T1000 (cell line): ENCODE results near the gene KIAA1191.
"Not testable (repeated sequence)": the region's sequence is repeated elsewhere in the genome, so short reads cannot be mapped to it uniquely, and the experiment has no call there.

Experiments used
- DNase-seq: peaks from one replicate; lab custom pipeline; 2025; ENCODE audit warnings: mixed read lengths; lab: John Stamatoyannopoulos, UW

The KIAA1191 gene, protein sequence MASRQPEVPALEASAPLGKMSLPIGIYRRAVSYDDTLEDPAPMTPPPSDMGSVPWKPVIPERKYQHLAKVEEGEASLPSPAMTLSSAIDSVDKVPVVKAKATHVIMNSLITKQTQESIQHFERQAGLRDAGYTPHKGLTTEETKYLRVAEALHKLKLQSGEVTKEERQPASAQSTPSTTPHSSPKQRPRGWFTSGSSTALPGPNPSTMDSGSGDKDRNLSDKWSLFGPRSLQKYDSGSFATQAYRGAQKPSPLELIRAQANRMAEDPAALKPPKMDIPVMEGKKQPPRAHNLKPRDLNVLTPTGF

GRCh38 chr5:176361437-176362232, at the start of gene KIAA1191:
KIAA1191 (minus strand) TSS chr5:176361764; CDS start chr5:176359508, 2,256 bp downstream.
- peak; percentile 82 for DNase-seq

GRCh38 chr5:176410486-176411180, 49.1 kb upstream of the KIAA1191 start:
- no peak for DNase-seq

GRCh38 chr5:176409765-176410164, 48.2 kb upstream of the KIAA1191 start:
- no peak for DNase-seq

- DNase-seq = no peak
Observed at GRCh38 chr5:176408590-176408989, 47.0 kb upstream of the KIAA1191 start.

DNA sequence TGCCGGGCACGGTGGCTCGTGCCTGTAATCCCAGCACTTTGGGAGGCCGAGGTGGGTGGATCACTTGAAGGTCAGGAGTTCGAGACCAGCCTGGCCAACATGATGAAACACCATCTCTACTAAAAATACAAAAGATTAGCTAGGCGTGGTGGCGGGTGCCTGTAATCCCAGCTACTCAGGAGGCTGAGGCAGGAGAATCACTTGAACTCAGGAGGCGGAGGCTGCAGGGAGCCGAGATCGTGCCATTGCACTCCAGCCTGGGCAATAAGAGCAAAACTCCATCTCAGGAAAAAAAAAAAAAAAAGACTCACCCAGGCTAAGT, 46.6 kb upstream of the KIAA1191 start:
- not testable (repeated sequence) for DNase-seq

DNA sequence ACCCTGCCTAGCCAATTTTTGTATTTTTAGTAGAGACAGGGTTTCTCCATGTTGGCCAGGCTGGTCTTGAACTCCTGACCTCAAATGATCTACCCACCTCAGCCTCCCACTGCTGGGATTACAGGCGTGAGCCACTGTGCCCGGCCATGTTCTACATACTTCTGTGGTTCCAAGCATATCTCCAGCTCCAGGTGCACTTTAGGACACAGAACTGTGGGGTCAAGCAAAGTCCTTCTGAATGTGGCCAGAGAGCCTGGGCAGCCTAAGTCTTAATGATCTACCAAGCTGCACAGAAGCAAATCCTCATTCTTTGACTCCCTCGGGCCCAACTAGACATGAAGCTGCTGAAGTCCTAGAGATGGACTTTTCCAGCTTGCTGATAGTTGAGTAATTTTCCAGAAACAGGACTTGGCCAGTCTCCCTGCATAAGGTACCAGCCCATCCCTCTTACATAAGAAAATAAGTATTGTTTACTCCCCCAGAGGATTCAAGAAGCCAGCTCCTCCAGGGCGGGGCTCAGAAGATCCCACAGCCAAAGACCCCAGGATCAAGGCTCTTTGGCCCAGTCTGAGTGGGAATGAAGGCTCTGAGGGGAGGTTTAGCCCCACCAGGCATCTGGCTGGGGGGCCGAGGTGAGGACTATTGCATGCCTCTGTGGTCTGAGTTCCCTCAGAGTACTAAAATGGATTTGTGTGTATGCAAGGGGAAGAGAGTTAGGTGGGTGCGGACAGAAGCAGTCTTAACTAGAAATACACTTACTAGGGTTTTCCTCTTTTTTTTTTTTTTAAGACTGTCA, 46.1 kb upstream of the KIAA1191 start:
- no peak for DNase-seq

- DNase-seq = no peak
Observed at GRCh38 chr5:176406436-176407052, 45.0 kb upstream of the KIAA1191 start.

DNA sequence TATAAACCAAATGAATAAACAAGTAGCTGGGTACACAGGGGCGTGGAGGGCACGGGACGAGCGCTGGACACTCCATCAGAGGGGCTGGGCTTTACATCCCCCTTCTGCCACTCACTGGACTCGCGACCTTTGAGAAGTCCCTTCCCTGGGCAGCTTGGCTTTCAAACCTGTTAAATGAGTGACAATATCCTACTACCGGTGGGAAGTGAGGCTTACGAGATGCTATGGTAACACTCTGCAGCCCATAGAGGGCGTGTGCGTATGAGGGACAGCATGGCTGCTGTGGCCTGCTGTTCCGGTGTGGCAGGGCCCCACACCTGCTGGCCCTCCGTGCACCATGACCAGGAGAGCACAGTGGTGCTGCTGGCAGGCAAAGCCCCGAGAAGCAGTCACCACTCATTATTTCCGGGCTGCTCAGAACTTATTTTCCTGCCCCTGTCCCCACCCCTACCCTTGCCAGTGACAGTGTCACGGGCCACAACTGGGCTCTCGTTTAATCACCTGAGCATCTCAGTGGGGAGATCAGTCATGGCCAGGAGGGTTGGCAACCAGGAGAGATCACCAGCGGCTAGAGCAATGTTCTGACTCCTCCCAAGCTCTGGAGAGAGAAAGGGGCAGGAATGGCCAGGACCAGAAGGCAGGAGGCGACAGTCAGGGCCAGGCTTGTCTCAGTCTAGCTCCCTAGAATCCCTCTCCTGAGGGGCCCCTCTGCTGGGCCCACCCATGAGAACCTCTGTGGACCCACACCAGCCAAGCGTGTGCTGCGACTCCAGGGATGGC, 44.3 kb upstream of the KIAA1191 start:
- no peak for DNase-seq

DNA sequence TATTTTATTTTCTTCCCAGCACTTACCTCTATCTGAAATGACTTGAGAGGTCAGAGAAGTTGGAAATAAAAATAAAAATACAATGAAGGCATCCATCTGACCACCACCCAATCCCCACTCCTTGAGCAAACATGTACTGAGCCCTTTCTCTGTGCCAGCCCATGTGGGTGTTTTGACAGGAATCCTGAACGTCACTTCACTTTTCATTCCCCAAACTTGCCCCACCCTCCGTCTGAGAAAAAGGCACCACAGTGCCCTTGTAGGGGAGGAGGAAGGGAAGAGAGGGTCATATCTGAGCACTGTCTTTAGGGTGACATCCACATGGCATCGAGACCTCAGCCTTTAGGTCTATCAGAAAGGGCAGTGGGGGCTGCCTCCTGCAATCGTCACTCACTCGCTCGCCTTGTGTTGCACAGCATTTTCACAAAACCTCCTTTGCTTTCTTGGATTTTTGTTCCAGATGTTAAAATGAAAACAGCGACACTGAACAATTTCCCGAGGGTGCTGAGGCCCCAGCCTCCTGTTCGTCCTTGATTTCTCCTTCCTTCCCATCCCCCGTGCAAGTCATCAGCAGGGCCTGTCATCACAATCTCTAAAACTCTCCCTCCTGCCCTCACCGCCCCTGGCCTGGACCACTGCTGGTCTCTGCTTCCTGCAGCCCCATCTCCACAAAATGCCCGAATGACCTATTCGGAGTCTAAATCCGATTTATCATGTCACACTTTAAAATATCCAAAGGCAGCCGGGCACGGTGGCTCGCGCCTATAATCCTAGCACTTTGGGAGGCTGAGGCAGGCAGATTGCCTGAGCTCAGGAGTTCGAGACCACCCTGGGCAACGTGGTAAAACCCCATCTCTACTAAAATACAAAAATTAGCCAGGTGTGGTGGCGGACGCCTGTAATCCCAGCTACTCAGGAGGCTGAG, 40.0 kb upstream of the KIAA1191 start:
- no peak for DNase-seq

- DNase-seq = no peak
Observed at GRCh38 chr5:176400382-176401156, 39.0 kb upstream of the KIAA1191 start.

DNA sequence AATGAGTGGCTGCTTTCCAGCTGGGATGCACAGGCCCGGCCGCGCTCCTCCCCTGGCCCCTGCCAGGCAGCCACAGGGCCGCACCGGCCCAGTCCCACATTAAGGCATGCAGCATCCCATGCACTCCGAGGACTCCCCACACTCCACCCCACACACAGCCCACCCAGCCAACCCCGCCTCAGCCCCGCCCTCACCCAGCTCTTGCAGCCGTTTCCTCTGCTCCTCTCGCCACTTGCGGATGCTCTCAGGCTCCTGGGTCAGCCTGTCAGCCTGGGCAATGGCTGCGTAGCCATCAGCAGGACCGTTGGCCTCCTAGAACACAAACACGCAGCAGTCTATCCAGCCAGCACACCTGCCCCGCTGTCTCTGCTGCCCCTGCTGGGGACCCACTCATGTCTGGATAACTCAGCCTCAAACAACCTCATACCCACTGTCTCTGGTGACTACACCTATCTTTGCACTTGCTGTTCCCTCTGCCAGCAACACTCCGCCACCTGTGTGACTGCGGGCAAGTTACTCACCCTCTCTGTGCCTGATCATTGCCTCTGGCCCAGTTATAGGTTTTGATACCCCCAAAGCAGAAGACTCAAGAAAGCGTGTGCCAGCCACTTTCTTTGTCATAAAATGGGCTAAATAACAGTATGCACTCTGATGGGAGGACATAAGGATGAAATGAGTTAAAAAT, 36.3 kb upstream of the KIAA1191 start:
- DNase-seq = no peak

DNA sequence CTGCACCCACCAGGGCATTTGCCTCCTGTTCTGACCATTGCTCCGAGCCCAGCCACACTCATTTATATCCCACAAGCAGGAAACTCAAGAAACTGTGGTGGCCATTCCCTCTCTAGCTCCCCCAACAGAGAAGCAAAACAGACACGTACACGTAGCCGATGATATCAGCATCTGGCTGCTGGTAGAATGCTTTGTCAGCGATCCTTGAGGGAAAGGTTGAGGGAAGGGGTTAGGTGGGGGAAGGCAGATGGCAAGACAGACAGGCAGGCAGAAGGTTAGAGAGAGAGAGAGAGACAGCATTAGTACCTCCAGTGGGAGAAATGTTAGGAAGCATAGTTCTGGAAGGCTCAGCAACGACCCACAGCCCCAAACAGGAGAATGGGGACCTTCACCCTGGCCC, 34.8 kb upstream of the KIAA1191 start:
- no peak for DNase-seq

DNA sequence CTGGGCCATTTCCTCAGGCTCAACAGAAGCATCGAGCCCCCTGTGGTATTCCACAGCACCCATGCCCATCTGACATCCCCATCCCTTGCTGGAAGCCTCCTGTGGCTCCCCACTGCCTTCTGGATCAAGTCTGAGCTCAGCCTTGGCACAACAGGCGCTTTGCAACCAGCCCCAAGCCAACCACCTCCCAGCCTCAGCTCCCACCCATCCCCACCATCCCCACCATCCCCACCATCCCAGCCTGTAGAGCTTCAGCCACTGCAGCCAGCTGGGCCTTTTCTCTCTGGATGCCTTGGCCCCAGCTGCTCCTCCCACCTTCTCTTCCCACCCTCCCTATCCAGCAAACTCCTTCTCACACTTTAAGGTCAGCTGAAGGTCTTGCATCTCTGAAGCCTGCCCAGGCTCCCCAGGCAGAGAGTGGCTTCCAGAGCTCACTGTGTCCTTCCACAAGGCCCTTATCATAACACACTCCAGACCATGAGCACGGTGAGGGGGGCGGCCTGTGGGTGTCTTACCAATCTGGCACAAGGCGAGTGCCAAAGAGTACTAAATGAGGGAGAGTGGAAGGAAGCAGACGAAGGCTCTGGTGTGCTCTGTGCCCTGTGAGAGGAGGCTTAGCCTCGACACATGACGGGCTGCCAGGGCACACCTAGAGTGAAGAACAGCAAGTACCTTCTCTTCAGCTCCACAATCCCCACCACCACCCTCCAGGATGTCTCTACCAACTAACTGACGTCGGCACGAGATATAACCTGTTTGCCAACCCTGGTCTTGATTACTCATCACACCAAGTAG, 33.5 kb upstream of the KIAA1191 start:
- no peak for DNase-seq

GRCh38 chr5:176394096-176394495, 32.5 kb upstream of the KIAA1191 start:
- DNase-seq = no peak

DNA sequence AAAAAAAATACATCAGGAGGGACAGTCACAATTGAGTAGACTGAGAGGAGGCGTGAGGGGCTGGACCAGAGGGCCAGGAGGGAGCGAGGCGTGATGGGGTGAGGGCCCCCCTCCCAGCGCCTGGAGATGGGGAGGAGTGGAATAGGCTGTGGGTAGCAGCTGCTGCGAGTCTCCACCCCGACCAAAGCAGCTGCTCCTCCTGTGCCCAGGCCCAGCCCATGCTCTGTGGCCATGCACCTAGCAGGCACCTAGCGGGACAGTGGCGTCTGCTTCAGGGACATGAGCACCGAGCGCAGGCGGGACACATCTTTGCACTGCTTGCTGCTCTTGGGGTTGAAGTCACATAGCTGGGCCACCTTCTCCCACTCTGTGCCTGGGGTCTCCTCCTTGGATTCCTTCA, 31.0 kb upstream of the KIAA1191 start:
- no peak for DNase-seq

GRCh38 chr5:176391999-176392398, 30.4 kb upstream of the KIAA1191 start:
- DNase-seq = no peak

GRCh38 chr5:176391479-176391878, 29.9 kb upstream of the KIAA1191 start:
- no peak for DNase-seq
